ENCODE results near the gene ZNF575. TPM values are rescaled to one million over a fixed set of nuclear protein-coding genes. Genes with fewer than 3 reads are reported as not detected.

ZNF575 gene
- polyA plus RNA-seq, 3 donors = 0.25 to 0.79 (median 0.29) TPM

DNA sequence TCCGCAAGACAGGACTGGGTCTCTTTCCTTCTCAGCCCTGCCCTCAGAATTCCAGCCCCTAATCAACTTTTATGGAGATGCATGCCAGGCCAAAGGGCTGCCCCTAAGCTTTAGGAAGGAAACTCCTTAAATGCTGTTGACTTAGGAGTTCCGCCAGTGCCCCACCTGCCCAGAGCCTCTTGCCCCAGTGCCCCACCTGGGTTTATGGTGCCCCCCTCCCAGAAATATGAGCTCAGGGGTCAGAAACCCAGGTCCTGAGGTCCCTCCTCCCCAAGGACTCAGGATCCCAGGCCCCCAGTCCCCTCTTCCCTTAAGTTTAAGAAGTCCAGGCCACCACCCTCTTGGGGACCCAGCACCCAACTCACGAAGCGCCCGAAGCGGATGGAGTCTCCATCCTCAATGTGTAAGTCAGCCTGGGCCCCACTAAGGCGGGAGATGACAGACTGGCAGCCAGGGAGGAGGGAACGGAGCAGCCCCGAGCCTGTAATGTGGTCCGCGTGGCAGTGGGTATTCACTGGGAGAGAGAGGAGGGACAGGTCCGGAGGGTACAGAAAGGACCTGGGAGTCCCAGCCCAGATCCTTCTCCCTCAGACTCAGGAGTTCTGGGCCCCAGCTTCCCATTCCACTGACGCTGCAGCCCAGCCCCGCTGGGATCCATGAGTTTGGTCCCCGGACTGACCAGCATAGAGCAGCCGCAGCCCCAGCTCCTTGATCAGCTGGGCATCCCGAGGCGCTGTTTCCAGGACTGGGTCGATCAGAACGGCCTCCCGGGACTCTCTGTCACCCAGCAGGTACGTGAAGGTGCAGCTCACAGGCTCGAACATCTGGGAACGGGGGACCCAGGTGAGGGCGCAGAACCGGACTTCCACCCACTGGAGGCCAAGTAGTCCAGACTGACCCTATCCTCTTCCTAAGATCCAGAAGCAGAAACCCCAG is 6.9 kb upstream of the ZNF575 start:
- Histone ChIP-seq H3K4me2 (replicated peaks; ENCODE audit: extremely low read depth, low read length, poor library complexity, severe bottlenecking) (peak overlapping the region; percentile 99), H3K79me2 (ENCODE audit: insufficient read depth, low read length) (peaks cover 54% of the 10 kb centered on the region), H2AFZ (ENCODE audit: insufficient read depth, low read depth, low read length, poor library complexity, severe bottlenecking) (peak overlapping the region; percentile 96), H3K36me3 (replicated peaks in 1 of 2; ENCODE audit: control insufficient read depth in 1 of 2, insufficient read depth in 2 of 2, low read length in 2 of 2) (peaks cover 0 to 8% of the 10 kb centered on the region in 2 donors), H3K9me3 (replicated peaks in 1 of 2; ENCODE audit: control insufficient read depth in 1 of 2, insufficient read depth in 1 of 2, low read length in 2 of 2) (no peaks in the 10 kb centered on the region), H3K27ac (ENCODE audit: low read depth in 1 of 2, low read length in 2 of 2) (peak overlapping the region; percentile 60 to 89), H3K4me3 (replicated peaks in 1 of 3; ENCODE audit: low read depth in 2 of 3, low read length in 3 of 3) (peak overlapping the region; percentile 44 to 98 (median 91)), H3K4me1 (ENCODE audit: control insufficient read depth in 1 of 2, insufficient read depth in 2 of 2, low read length in 2 of 2) (peaks cover 26 to 38% of the 10 kb centered on the region in 2 donors), H3K9ac (ENCODE audit: insufficient read depth, low read length, poor library complexity, severe bottlenecking) (peak overlapping the region; percentile 89), H3K27me3 (ENCODE audit: control insufficient read depth in 2 of 2, insufficient read depth in 2 of 2, low read length in 2 of 2) (no peaks in the 10 kb centered on the region), H4K20me1 (ENCODE audit: insufficient read depth, low read length) (peaks cover 4% of the 10 kb centered on the region)
- TF ChIP-seq, protein P1, sequence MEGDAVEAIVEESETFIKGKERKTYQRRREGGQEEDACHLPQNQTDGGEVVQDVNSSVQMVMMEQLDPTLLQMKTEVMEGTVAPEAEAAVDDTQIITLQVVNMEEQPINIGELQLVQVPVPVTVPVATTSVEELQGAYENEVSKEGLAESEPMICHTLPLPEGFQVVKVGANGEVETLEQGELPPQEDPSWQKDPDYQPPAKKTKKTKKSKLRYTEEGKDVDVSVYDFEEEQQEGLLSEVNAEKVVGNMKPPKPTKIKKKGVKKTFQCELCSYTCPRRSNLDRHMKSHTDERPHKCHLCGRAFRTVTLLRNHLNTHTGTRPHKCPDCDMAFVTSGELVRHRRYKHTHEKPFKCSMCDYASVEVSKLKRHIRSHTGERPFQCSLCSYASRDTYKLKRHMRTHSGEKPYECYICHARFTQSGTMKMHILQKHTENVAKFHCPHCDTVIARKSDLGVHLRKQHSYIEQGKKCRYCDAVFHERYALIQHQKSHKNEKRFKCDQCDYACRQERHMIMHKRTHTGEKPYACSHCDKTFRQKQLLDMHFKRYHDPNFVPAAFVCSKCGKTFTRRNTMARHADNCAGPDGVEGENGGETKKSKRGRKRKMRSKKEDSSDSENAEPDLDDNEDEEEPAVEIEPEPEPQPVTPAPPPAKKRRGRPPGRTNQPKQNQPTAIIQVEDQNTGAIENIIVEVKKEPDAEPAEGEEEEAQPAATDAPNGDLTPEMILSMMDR (IDR thresholded peaks at IDR 0.05) = no peak
- Mint-ChIP-seq H3K27me3 (ENCODE audit: low read depth in 3 of 3) (peaks cover 0 to 2% (median 1%) of the 10 kb centered on the region in 3 donors), H3K4me3 (peak overlapping the region; percentile 90 to 98), H3K27ac (peak overlapping the region; percentile 73 to 97 (median 92)), H3K4me1 (peaks cover 33% of the 10 kb centered on the region), H3K36me3 (peaks cover 4 to 16% of the 10 kb centered on the region in 2 donors), H3K9me3 (no peaks in the 10 kb centered on the region)
- 0% methylated on average over 26 of the region's 26 CpGs for WGBS (ENCODE audit: insufficient coverage)
- intact Hi-C loops (cut with micrococcal nuclease) = loop anchor here in 1 of 2 donors (2.0 kb wide), 1 partner anchor 69 kb away; no protein-coding TSS in a partner anchor
- peak in 2 of 3 donors; percentile 9 to 26 for DNase-seq
